GM12872 (cell line): ENCODE measurements around the gene CAP1.

ENCODE experiments used
- TF ChIP-seq, protein P1 (sequence below): IDR thresholded peaks from 3 replicates; pipeline ENCODE4 v1.5.1; 2011; ENCODE audit warnings: low read depth, mild to moderate bottlenecking, low read length, moderate library complexity; ENCODE audit not compliant: insufficient read depth

Gene CAP1

DNA sequence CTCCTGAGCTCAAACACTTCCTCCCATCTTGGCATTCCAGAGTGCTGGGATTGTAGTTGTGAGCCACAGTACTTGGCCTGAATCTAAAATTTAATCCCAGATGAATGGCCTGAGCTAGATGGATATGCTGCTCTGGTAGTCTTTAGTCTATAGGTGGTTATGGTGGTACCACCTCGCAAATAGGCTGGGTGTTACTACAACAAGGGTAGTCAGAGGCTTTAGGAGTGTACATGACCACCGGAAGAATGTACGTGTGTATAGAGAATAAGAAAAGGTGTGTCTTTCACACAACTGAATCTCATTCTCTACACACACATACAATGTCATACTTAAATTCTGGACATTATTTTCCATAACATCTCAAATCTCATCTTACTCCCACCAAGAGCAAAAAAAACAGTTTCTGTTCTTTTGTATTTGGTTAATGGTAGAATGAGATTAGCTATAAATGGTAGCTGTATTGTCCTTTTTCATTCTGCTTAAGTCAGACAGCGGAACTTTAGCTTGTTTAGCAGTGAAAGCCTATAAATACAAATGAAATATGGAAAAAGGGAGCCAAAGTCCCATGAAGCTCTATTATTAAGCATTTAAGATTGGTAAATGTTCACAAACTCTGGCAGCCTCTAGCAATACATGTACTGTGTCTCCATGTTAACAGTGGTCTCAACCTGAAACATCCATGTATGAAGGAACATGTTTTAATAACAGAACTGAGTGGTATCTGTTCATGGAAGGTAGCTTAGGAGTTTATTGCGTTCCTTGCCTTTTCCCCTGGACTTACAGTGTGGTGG lies 16.2 kb downstream of the CAP1 start:
- TF ChIP-seq, protein P1, sequence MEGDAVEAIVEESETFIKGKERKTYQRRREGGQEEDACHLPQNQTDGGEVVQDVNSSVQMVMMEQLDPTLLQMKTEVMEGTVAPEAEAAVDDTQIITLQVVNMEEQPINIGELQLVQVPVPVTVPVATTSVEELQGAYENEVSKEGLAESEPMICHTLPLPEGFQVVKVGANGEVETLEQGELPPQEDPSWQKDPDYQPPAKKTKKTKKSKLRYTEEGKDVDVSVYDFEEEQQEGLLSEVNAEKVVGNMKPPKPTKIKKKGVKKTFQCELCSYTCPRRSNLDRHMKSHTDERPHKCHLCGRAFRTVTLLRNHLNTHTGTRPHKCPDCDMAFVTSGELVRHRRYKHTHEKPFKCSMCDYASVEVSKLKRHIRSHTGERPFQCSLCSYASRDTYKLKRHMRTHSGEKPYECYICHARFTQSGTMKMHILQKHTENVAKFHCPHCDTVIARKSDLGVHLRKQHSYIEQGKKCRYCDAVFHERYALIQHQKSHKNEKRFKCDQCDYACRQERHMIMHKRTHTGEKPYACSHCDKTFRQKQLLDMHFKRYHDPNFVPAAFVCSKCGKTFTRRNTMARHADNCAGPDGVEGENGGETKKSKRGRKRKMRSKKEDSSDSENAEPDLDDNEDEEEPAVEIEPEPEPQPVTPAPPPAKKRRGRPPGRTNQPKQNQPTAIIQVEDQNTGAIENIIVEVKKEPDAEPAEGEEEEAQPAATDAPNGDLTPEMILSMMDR, result no peak

DNA sequence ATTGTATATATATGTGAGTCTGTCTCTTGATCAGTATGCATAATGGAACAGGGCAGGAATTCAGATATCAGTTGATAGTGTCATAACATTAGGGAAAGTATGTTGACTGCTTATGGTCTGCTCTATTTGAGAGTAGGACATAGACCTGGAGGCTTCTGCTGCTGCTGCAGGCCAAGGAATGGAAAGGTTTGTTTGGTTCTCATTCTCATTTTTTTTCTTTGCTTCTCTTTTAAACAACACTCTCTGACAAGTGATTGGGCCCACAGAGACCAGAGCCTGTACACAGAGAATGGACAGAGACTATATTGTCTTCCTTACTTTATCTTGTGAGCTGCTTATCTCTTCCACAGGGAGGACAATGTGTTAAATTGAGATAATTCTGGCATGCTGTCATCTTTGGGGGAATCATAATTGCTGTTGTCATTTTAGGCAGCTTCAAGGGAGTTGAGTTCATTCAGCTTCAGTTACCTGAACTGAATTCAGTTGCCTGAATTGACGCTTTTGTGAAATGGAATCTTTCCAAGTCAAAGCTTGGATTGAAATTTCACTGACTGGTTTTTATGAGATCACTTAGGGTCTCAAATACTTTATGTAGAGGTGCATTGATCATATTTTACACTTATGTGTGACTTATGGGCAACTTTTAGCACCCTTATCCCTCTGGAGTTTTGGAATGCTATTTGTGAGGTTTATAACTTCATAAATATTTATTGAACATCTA lies 16.9 kb downstream of the CAP1 start:
- TF ChIP-seq, protein P1, result no peak

DNA sequence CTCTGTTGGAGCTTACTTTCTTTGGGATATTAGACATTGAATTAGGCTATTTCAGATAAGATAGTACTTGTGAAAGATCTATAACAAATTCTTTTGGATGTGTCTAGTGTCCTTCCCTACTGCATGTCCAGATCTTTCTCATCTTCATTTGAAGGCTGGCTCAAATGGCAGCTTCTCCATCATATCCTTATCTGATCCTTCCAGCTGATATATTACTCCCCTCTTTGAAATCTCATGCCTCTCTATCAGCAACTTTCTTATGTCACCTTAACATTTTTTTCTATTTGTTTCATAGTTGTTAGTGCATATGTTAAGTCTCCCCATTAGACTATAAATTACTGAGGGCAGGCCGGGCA lies 17.5 kb downstream of the CAP1 start:
- TF ChIP-seq, protein P1, result no peak

DNA sequence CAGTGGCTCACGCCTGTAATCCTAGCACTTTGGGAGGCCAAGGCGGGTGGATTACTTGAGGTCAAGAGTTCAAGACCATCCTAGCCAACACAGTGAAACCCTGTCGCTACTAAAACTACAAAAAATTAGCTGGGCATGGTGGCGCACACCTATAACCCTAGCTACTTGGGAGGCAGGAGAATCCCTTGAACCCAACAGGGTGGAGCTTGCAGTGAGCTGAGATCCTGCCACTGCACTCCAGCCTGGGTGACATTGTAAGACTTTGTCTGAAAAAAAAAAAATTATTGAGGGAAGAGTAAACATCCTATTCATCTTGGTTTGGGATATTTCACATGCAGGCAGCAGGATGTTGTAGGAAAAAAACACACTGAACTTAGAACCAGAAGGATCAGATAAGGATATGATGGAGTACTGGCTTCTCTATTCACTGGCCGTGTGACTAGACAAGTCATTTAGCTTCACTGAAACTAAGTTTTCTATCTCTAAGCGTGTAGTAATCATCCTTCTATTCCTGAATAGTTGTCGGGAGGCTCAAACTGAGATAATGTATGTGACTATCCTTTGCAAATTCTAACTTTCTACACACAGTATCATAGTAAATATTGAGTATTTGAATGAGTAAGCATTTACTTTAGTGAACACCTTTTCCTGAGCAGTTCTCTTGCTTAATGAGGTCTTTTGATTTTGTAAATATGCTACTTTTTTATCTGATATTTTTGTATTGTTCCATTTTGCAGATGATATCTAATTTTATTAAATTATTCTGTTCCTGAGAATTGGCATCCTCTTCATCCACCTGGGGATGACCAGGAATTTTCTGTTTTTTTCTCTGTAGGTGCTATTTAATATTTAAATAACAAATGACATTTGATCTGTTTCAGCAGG lies 18.2 kb downstream of the CAP1 start:
- TF ChIP-seq, protein P1, result no peak

DNA sequence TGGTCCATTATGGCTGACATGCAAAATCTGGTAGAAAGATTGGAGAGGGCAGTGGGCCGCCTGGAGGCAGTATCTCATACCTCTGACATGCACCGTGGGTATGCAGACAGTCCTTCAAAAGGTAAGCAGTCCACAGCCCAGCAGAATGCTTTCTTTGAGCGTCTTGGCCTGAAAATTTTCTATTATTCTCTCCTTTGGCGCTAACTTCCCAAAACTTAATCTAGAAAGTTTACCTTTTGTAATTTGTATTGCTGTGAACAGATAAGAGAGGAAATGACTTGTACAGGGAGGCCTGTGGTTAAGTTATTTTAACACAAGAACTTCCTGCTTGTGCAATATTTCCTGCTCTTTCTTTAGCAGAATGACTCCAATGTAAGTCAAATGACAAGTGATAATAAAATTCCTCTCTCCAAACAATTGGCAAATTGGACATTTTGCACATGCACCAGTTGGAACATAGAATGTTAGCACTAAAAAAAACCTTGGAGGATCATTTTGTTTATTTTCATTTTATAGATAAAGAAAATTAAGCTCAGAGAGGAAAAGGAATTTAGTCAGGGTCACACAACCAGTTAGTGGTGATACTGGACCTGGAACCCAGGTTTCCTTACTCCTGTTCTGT lies 18.9 kb downstream of the CAP1 start:
- TF ChIP-seq, protein P1, result peak; percentile 41; the same call in 2 of the 3 replicates

DNA sequence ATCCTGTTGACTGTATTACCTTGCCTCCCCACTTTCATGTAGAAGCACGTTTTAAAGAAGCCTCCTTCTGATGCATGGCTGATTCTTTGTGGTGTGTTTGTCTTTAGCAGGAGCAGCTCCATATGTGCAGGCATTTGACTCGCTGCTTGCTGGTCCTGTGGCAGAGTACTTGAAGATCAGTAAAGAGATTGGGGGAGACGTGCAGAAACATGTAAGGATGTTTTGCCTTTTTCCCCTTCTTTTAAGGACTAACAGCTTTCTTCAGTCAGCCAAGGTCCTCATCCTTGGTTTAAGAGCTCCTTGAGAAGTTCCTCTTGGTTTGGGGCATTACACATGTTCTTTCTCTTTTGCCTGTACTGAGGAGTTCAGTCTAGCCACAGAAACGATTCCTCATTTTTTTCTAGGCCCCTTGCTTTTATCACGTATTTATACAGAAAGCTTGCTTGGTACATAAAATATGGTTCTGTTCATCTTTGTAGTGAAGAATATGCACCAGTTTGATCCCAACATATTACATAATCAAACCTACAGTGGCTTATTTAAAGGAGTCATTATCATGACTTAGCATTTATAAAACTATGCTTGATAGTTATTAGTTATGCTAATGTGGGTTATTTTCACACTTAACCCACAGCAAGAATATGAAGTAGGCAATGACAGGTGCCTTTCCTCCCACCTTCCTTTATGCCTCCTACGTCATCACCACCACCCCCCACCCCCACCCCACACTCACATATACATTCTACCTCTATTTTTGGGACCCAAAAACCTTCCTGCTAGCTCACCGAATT lies 19.6 kb downstream of the CAP1 start:
- TF ChIP-seq, protein P1, result no peak
